CD4-positive, alpha-beta T cell treated with Interleukin-2 at 100 ng/mL for 4 hours (primary cell): Measurements from ENCODE around the gene DYNC1LI1.
"Not testable (repeated sequence)": the region's sequence is repeated elsewhere in the genome, so short reads cannot be mapped to it uniquely, and the experiment has no call there.

Experiments
- DNase-seq: peaks from one replicate; pipeline ENCODE4 v3.0.0-alpha.2; 2020; ENCODE audit warnings: low spot score

The DYNC1LI1 gene

DNA sequence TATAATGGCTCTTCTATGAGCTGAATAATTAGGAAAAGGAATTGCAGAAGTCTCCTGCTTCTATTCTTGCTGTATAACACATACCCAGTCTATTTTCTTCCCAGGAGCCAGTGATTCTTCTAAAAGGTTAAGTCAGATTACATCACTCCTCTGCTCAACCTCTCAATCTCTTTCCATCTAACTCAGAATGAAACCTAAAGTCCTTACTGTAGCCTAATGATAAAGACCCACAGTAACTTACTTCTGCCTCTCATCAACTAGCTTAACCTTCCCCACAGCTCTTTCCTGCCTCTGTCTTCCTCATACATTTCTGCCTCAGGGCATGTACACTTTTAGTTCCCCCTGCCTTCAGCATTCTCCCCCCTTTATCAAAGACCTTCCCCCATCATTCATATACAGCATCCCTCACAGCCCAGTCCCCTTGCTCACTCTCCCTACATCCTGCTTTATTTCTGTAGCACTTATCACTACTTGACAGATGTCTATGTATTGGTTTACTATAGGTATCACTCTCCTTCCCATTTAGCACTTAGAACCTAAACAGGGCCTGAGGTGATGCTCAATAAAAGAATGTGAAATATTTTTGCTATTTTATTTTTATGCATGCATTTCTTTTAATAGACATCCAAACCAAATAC is 39.5 kb downstream of the DYNC1LI1 start:
- DNase-seq: no peak

DNA sequence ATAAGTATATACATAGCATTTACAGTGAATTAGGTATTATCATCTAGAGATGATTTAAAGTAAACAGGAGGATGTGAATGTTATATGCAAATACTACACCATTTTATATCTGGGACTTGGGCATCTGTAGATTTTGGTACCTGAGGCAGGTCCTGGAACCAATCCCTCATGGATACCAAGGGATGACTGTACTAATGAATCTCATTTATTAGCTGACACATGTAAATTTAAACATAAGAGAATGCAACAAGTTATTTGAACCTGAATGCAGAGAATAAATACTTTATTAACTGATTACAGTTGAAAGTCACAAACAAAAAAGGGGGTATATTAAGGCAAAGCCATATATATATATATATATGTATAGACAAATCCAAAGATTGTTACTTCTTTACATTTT is 44.9 kb downstream of the DYNC1LI1 start:
- no peak for DNase-seq

DNA sequence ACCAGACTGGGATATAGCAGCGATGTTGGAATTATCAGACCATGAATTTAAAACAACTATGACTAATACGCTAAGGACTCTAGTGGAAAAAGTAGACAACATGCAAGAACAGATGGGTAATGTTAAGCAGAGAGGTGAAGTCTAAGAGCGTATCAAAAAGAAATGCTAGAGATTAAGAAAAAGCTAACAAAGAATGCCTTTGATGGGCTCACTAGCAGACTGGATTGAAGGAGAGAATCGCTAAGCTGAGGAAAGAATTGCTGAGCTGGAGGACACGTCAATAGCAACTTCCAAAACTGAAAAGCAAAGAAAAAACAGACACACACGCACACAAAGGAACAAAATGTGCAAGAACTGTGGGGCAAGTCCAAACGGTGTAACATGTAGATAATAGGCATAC is 48.0 kb downstream of the DYNC1LI1 start:
- no peak for DNase-seq

DNA sequence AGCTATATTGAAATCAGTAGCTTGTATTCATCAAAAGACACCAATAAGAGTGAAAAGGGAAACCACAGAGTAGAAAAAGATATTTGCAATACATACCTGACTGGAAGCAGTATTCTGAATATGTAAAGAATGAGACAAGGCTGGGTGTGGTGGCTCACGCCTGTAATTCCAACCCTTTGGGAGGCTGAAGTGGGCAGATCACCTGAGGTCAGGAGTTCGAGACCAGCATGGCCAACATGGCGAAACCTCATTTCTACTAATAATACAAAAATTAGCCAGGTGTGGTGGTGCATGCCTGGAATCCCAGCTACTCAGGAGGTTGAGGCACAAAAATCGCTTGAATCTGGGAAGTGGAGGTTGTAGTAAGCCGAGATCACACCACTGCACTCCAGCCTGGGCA is 51.7 kb downstream of the DYNC1LI1 start:
- not testable (repeated sequence) for DNase-seq

DNA sequence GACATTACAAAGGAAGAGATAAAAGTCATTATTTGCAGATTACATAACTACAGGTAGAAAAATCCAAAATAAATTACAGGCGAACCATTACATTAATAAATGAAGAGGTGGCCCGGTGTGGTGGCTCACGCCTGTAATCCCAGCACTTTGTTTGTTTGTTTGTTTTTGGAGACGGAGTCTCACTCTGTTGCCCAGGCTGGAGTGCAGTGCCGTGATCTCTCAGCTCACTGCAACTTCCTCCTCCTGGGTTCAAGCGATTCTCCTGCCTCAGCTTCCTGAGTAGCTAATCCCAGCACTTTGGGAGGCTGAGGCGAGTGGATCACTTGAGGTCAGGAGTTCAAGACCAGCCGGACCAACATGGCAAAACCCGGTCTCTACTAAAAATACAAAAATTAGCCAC is 53.9 kb downstream of the DYNC1LI1 start:
- not testable (repeated sequence) for DNase-seq

DNA sequence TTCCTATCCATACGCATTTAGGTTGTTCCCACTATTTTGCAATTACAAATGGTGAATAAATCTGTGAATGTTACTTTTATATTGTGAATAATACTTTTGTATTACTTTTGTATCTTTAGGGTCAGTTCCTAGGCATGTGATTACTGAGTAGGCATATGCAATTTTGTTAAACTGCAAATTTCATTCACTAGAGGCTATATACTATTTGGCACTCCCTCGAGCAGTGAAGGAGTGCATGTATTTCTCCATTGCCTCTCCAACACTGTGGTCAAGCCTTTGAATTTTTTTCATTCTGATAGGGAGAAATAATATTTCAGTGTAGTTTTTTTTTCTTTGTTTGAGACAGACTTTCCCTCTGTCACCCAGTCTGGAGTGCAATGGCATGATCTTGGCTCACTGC is 59.7 kb downstream of the DYNC1LI1 start:
- DNase-seq: no peak

DNA sequence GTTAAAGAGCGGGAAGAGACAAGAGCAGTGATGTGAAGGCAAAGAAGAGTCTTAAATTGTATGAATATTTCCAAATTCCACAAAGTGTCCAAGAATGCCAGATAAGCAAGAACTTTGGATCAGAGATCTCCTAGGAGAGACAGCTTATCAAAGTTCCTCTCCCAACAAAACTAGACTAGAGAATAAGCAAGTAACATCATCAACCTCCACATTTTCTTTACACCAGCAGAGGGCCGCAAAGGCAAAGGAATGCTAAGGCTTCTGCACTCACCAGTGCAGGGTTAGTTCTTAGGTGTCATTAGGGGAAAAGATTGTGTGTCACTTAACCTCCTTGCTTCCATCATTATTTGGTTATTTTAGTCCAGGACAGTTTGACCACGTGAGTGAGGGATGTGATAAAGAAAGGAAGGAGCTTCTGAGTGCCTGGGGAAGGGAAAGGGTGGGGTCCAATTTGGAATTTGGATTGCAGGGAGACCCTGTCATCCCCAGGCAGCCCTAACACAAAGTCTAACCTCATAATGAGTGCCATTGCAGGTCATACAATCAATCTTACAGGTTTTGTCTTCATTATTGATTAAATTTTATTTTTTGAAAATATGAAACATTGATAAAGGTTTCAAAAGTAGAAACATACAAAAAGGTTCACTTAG is 60.5 kb downstream of the DYNC1LI1 start:
- peak; percentile 73 for DNase-seq

DNA sequence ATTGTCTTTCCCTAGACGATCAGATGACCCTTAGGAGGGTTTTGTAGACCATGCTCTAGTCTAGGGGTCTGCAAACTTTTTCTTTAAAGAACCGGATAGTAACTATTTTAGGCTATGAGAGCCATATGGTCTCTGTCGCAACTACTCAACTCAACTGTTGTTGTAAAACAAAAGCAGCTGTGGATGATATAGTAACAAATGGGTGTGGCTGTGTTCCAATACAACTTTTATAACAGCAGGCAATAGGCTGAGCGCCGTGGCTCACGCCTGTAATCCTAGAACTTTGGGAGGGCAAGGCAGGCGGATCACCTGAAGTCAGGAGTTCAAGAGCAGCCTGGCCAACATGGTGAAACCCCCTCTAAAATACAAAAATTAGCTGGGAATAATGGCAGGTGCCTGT is 61.9 kb downstream of the DYNC1LI1 start:
- no peak for DNase-seq

DNA sequence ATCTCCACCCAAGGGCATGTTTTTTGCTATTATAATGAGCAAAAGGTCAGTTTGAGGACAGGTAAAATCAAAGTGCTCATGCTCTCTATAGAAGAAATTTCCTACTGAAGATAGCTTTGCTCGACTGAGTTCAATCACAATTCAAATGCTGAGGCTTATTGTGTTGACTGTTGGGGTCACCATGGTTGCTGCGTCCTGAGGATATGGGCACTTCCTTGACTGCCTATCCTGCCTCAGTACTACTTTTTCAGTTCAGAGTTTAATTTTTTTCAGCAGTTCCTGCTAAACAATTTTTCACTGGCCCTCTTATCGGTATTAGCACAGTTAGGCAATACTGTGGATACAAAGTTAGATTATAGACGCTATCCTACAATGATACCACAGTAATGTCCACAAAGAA is 64.2 kb downstream of the DYNC1LI1 start:
- no peak for DNase-seq

DNA sequence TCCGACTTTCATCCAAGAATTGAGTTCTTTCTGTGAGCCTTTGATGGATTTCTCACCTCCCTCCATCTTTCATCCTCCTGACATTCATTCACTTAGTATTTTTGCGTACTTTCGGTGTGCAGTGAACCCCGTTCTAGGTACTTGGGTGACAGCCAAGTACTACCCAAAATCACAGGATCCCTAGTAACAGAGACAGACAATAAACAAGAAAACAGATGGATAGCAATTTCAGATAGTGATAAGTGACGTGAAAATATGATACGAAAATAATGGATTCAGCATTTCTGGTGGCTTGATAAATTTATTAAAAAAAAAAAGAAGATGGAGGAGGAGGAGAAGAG is 67.7 kb downstream of the DYNC1LI1 start:
- no peak for DNase-seq

DNA sequence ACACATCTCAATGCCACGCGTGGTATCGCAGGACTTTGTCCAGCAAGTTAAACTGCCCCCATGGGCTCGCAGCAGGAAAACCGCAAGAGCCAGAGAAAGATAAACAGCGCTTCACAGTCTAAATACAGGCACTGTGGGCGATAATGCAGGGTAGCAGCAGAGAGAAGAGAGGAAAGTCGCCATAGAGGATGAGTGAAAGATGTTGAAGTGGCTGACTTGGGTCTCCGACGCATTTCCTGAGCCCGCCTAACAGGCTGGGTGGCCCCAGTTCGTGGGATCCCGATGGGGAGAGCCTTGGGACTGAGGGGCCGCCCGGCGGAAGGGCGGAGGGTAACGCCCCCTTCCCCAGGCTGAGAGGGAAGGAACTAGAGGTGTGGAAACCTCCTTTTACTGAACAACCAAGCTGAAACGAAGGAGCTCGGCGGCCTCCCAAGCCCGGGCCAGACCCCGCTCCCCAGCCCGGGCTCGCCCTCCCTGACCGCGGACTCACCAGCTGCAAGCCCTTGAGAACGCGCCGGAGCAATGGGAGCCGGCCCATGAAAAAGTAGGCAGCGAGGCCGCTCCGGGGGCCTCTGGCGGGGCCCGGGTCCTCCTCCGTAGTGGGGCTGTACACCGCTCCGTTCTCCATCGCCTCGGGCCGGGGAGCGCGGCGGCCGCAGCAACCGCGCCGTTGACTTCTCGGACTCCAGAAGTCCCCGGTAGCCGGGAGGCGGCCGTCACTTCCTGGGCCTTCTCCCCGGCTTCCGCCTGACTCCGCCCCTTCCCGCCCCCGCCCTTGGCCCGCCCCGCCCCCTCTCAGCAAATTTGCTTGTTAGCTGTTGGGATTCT is 68.3 kb downstream of the DYNC1LI1 start, which contains the start of gene CMTM6:
CMTM6 (minus strand) TSS at position 735 of the 828 bp plus-strand sequence; CDS start at position 628, 107 bp downstream.
- DNase-seq: peak; percentile 68

DNA sequence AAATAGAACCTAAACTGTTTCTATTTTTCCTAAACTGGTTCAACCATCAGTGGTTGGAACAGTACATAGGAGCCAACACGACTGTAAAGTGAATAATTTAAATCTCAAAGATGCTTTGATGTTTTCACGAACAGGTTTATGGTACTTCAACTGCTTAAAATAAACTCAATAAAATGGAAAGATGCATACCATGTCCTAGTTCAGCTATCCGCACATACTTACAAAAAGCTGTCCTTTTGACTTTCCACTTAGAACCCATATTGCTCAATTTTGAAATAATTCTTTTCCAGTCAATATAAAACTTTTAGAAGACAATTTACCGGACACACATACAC is 68.9 kb downstream of the DYNC1LI1 start:
- no peak for DNase-seq

DNA sequence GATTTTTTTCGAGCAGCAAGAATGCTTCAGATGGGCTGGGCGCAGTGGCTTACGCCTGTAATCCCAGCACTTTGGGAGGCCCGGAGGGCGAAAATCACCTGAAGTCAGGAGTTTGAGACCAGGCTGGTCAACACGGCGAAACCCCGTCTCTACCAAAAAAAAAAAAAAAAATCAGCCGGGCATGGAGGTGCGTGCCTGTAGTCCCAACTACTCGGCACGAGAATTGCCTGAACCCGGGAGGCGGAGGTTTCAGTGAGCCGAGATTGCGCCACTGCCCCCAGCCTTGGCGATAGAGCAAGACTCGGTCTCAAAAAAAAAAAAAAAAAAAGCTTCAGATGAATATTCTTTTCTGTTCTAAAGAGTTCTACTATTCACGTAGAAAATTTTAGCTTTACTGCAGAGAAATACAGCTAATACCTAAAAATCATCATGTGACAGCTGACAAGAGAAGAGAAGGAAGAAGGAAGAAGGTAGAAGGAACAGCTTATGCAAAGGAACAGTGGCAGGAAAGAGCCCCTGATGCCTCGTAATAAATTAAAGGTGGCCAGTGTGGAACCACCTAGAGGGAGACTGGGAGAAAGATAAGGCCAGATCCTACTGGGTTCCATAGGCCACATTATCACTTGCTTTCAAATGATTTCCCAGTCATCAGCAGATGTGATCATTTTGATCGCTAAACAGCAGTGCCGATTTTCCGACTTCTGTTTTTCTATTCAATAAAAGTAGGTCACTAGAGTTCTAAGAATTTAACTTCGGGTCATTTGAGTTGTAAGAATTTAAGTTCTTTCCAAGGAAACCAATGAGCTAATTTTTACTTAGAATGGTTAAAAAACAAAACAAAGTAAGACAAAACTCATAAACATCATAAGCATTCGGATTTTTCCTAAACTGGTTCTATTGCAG is 69.5 kb downstream of the DYNC1LI1 start:
- DNase-seq: peak; percentile 68

DNA sequence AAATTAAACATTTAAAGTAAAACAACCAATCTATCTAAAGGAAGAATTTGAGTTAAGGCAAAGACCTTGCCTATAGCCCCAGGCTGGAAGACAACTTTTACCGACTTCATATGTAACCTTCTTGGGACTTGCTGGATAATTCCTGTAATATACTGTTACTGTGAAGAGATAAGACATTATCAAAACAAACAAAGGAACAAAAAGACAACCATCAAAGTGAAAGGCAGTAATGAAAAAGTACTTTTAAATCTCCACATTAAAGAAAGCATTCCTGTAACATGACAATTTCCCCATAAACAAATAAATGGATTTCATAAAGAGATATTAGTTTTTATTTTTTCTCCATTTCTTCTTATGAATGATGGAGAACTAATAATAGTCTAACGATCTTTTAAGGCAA is 70.4 kb downstream of the DYNC1LI1 start:
- DNase-seq: no peak

DNA sequence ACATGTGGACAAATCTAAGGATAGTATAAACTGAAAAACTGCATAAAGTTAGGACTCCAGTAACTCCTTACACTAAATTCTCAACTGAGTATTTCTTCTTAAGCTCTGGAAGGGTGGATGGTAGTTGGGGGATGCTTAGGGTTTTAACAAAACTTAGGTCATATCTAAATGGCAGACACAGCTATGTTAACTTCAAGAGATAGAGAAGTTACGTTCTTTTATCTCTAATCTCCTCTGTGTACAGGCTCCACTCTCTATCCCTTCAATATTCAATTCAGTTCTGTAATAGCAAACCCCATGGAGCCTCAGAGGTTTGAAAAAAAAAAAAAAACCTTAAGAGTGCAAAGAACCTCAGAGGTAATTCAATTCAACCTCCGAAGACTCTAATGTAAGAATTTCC is 71.1 kb downstream of the DYNC1LI1 start:
- no peak for DNase-seq

DNA sequence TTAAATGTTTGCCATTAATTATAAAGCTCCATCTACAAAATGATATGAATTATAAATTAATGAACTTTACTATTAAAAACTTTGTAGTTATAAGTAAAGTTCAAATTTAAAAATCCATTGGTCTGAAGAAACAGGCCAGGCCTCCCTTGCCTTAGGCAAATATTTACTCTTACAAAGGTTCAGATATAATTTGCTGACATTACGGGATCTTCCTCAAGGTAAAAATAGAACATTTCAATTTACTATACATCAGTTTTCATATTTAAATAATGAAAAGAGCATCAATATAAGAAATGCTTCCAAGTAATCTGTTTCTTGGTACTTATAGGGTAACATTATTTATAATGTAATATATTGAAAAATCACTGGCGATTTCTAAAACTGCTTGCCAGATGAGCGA is 71.7 kb downstream of the DYNC1LI1 start:
- no peak for DNase-seq

DNA sequence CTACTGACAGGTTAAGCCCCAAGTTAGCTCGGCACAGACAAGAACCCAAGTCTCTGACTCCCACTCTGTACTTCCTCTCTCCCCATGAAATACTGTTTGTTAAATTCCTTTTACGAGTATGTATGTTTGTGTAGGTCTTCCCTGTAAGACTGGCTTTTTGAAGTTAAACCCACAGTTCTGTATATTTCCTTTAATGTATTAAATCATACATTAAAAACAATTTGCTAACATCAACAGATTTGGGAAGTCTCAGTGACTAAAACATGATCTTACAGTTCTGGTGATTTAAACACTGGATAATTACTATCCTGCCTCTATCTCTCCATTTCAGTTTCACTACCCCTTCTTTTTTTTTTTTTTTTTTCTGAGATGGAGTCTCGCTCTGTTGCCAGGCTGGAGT is 72.4 kb downstream of the DYNC1LI1 start:
- no peak for DNase-seq

DNA sequence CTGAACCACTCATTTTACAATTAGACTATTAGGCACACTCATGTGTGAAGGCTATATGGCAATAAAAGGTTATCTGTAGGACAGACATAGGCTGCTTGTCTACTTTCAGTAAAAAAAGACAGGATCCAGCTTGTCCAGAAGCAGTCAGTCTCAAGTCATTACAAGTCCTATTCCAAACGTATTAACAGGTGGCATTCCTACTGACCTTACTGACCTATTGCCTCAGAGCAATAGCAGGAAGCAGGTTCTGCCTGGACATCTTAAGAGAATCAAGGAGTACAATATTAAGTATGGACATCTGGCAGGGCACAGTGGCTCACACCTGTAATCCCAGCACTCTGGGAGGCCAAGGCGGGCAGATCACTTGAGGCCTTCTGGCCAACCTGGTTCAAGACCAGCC is 75.0 kb downstream of the DYNC1LI1 start:
- no peak for DNase-seq

DNA sequence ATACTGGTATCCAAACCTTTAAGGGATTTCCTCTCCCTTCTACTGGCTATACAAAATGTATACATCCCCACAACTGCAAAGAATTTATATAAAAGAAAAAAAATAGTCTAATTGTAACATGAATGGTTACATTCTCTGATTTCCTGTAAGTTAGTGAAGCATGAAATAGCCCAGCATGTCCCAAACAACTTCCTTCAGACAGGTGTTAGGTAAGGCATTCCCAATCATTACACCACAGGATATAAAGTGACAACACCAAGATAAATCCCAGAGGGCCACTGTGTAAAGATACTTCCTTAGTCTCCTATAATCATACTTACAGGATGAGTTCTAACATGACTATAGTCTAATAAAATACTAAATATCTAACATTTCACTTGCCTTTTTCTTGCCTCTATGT is 75.6 kb downstream of the DYNC1LI1 start:
- no peak for DNase-seq

DNA sequence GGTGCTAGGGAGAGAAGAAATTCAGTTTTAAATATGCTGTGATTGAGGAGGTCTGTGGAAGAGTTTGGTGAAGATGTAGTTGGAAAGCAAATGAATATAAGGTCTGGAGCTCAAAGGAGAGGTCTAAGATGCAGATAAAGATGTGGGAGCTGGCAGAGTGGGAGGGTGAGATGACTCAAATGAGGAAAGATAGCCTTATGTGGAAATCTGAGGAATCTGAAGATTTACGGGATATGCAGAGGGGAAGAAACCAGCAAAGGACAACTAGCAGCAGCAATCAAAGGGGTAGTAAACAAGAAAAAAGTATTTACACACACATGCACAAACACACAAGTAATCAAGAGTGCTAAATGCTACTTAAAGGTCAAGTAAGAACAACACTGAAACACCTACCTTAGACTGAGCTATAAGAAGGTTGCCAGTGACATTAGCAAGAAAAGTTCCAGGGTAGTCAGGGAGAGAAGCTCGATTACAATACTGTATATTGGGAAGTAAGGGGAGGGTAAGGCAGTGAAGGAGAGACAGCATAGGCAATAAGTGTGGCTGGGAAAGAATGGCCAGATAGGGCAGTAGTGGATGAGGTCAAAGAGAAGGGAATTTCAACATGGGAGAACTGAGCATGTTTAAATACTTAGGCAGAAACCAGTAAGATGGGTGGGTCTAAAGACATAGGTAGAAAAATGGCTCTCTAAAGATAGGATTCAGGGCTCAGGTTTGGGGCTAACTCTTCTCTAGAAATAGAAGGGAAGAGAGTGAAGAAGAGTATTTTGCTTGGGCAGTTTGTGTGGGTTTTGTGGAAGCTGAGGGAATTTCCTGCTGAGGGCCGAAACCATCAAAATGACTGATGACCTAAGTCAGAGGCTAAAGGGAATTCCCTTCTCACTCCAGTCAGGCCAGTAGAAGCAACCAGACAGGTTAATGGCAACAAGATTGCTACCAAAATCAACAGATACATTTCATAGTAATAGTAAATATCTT is 76.9 kb downstream of the DYNC1LI1 start:
- DNase-seq: no peak
